Measurements from ENCODE around the gene TRPV2.

Gene TRPV2

GRCh38 chr17:16478649-16479048, 63.3 kb downstream of the TRPV2 start:
- no peak for DNase-seq

- no peak for DNase-seq
Observed at GRCh38 chr17:16479264-16479663, 63.9 kb downstream of the TRPV2 start.

- DNase-seq = no peak
Observed at GRCh38 chr17:16480995-16481394, 65.6 kb downstream of the TRPV2 start.

- DNase-seq = no peak
Observed at GRCh38 chr17:16482253-16482652, 66.9 kb downstream of the TRPV2 start.

- DNase-seq = no peak
Observed at GRCh38 chr17:16483021-16483645, 67.8 kb downstream of the TRPV2 start.

GRCh38 chr17:16484445-16485175, 69.2 kb downstream of the TRPV2 start:
- DNase-seq = no peak

All from EL (cell line).